HG03342 (cell line): Measurements from ENCODE around the gene EHD2.

ENCODE experiments used
- ATAC-seq: cut with Tn5 transposase; IDR thresholded peaks from one replicate; pipeline ENCODE4 v1.9.1; 2021; ENCODE audit warnings: mild to moderate bottlenecking, moderate library complexity; ENCODE audit not compliant: unreplicated experiment

Gene EHD2

DNA sequence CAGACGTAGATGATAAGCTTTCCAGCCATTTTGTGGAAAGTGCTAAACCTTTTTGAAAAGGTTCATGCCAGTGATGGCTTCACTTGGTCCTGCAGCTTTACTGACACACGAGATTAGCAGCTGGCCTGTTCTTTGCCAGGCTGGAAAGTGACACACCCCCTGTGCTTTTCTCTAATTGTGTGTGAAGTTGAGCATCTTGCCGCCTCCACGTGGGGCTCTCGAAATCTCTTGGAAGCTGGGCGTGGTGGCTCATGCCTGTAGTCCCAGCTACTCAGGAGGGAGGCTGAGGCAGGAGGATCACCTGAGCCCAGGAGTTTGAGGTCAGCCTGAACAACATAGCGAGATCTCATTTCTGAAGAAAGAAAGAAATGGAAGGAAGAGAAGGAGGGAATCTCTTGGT, 25.3 kb upstream of the EHD2 start:
- no peak for ATAC-seq

DNA sequence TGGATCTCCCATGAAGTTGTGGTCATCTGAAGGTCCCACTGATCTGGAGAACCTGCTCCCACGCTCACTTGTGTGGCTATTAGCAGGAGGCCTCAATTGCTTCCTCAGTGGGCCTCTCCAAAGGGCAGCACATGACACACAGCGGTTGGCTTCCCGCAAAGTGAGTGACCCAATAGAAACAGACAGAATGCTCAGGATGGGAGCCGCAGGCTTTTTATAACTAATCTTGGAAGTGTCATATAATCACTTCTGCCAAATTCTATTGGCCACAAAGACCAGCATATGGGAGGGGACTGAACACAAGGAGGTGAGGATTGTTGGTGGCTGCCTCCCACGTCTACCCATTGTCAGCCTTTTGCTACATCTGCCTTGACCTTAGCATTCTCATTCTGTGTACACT, 22.1 kb upstream of the EHD2 start:
- ATAC-seq: no peak

DNA sequence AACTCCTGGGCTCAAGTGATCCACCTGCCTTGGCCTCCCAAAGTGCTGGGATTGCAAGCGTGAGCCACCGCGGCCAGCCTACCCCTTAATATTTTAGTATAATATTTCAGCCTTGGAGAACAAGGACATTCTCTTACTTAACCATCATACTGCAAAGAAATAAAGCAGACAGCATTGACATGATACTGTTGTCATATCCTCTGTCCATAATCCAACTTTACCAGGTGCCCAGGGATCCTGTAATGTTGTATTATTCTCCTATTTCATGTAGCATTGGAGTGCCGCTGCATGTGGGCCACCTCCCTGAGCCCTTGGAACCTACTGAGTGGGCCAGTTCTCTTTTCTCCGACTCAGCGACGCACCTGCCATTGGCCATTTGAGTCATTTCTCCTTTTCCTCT, 21.4 kb upstream of the EHD2 start:
- ATAC-seq: no peak

DNA sequence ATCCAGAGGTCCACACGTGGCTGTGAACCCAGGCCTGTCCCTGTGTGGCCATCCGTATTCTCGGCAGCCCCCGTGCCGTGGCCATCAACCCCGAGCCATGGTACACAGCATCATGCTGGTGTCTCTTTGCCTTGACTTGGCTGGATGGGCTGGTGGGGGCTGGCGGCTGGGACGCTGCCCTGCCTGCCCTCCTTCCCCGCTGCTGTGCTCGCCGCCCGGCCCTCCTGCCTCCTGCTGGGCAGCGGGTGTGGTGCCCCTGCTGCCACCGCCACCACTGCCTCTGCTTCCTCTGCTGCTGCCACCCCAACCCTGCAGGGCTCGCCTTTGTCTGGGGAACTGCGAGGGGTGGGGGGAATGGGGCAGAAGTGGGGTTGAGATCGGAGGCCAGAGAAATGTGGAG, 19.7 kb upstream of the EHD2 start:
- no peak for ATAC-seq

DNA sequence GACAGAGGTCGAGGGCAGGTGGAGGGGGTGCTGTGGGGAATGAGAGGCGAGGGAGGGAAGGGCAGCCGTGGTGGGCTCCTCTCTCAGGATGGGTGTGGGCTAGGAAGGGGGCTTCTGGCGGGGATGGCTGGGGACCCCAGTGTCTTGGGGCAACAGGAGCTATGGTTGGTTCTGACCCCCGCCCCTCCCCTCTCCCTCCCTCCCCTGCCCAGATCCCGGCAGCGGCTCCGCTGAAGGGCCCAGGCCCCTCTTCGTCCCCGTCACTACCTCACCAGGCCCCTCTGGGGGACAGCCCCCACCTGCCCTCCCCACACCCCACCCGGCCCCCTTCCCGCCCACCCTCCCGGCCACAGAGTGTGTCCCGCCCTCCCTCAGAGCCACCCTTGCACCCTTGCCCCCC, 19.3 kb upstream of the EHD2 start:
- ATAC-seq: no peak

DNA sequence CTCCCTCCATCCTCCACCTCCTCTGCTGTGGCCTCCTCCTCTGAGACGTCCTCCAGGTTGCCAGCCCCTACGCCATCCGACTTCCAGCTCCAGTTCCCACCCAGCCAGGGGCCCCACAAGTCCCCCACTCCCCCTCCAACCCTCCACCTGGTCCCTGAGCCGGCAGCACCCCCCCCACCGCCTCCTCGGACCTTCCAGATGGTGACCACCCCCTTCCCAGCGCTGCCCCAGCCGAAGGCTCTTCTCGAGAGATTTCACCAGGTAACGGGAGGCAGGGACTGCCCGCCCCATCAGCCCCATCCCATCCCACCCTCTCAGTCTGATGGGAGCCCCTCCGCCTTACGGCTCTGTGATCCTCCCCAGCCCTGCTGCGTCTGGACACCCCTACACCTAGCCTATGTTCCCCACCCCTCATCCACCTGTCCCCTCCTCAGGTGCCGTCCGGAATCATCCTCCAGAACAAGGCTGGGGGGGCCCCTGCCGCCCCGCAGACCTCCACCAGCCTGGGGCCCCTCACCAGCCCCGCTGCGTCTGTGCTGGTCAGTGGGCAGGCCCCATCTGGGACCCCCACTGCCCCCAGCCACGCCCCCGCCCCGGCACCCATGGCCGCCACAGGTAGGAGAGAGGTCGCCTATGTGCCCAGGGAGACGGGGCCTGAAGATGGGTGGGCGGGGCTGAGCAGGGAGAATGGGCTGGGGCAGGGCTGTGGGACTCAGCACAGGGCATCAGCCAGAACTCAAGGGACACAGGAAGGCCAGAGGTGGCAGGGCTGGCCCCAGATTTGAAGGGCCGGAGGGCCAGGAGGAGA, 18.6 kb upstream of the EHD2 start:
- no peak for ATAC-seq

DNA sequence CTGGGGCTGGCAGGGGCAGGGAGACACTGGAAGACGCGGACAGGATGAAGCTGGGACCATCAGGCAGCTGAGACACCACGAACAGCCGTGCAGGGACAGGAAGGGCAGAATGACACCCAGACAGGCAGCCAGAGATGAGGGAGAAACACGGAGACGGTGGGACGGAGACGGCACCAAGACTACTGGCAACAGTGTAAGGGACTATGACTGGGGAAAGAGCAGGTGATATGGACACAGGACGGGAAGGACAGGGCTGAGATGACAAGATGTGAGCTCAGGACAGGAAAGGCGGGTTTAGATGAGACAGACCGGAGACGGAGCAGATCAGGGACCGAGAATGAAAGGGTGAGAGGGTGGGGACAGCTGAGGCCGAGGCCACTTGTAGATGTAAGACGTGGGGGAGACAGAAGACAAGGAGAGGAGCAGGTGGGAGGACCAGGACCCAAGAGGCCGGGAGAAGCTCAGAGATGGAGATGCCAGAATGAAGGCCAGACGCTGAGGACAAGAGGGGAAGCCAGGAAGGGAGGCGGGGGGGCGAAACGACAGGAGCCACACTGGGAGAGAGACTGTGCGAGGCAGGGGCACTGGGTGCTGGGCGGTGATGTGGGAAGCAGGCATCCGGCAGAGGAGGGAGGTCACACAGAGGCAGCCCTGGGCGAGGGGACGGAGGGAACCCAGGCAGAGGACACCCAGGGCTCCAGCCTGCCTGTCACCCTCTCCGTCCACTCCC, 17.5 kb upstream of the EHD2 start:
- ATAC-seq: no peak

DNA sequence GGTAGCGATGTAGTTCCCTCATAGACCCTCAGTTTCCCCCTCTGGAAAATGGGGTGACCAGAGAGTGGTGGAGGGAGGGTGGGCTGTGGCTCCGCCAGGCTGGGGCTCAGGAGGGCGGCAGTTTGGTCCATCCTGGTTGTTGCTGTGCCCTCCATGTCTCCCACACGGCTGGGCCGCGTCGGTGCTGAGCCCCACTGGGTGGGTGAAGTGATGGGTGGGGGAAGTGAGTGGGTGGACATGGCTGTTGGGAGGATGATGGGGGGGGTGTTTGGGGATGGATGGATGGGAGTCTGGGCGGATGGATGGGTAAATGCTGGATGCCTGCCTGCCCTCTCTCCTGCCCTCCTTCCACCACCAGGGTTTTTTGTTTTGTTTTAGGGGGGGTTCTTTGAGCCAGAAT, 16.6 kb upstream of the EHD2 start:
- ATAC-seq: no peak

DNA sequence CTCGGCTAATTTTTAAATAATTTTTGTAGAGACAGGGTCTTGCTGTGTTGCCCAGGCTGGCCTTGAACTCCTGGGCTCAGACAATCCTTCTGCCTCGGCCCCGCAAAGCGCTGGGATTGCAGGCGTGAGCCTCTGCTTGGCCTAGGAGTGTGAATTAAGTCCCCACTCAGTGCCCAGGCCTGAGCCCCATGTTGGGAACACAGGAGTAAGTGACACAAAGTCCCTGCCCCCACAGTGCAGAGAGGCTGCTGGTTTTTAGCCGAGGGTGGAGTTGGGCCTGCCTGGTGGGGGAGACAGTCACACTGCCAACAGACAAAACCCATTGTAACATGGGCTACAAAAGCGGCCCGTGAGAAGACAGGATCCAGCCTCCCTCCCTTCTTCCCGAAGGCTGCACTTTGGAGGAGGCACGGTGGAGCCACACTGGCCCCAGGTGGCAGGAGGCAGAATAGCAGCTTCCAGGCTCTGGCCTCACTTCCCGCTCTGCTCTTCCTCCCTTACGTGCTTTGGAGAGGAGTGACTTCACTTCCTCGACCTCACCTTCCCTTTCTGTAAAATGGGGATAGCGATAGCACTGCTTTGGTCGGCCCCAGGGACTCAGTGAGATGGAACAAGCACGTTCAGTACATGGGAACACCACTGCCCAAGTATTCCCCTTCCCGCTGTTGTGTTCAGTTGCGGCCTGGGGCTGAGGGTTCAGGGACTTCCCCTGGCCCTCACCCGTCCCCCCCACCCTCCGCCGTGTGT, 15.2 kb upstream of the EHD2 start:
- ATAC-seq: no peak

DNA sequence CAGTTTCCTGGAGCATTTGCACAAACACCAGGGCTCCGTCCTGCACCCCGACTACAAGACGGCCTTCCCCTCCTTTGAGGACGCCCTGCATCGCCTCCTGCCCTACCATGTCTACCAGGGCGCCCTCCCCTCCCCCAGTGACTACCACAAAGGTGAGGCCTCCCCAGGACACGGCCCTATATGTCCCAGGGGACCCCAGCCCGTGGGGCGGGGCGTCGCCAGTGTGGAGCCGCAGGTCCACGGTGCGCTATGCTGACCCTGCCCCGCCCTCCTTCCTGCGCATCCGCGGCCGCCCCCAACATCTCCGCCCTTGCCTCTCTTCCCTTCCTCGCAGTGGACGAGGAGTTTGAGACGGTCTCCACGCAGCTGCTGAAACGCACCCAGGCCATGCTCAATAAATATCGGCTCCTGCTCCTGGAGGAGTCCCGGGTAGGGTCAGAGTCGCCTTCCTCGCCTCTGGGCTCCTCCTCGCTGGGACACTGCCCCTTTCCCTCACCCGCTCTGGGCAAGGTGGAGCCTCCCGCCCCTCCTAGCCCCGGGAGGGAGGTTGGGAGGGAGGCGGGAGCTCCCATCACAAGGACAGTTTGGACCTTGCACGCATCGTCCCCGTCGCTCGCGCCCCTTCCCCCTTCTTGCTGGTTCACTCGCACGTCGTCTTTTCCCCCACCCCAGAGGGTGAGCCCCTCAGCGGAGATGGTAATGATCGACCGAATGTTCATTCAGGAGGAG, 14.4 kb upstream of the EHD2 start:
- ATAC-seq: no peak

DNA sequence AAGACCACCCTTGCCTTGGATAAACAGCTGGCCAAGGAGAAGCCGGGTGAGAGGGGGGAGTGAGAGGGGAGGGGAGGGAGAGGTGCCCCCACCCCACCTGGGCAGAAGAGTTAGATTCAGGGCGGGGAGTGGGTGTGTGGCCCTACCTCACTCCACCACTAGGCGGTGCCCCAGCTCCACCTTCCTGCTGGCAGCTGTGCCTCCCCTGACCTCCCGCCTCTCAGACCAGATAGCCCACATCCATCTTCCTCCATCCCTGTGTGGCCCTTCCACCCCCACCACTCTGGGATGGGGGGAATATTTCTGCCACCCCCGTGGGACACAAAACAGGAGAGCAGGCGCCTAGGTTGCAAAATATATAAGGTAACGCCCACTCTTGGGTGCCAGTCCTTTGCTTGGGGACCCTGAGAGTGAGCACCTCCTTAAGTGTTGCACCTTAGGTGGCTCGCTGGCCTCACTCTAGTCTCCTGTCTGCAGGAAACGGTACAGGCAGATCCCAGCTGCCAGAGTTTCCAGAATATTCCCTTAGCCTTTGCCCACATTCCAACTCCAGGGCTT, 13.8 kb upstream of the EHD2 start:
- ATAC-seq: no peak

DNA sequence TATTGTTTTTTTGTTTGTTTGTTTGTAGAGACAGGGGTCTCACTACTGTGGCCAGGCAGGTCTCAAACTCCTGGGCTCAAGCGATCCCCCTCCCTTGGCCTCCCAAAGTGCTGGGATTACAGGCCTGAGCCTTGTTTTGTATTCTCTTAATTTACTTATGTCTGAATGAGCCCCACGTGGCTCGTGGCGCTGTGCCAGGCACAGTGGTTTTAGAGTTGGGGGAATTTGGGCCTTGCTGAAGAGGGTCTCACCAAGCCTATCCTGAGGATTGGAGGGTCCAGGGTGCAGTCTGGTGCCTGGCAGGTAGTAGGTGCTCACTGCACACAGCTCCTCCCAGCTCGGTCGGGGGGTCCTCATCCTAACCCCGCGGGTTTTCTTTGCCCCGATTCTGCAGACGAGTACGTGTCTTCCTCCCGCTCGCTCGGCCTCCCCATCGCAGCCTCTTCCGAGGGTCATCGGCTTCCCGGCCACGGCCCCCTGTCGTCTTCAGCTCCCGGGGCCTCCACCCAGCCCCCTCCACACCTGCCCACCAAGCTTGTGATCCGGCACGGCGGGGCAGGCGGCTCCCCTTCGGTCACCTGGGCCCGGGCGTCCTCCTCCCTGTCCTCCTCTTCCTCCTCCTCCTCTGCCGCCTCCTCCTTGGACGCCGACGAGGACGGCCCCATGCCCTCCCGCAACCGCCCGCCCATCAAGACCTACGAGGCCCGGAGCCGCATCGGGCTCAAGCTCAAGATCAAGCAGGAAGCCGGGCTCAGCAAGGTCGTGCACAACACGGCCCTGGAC, 12.1 kb upstream of the EHD2 start:
- no peak for ATAC-seq

DNA sequence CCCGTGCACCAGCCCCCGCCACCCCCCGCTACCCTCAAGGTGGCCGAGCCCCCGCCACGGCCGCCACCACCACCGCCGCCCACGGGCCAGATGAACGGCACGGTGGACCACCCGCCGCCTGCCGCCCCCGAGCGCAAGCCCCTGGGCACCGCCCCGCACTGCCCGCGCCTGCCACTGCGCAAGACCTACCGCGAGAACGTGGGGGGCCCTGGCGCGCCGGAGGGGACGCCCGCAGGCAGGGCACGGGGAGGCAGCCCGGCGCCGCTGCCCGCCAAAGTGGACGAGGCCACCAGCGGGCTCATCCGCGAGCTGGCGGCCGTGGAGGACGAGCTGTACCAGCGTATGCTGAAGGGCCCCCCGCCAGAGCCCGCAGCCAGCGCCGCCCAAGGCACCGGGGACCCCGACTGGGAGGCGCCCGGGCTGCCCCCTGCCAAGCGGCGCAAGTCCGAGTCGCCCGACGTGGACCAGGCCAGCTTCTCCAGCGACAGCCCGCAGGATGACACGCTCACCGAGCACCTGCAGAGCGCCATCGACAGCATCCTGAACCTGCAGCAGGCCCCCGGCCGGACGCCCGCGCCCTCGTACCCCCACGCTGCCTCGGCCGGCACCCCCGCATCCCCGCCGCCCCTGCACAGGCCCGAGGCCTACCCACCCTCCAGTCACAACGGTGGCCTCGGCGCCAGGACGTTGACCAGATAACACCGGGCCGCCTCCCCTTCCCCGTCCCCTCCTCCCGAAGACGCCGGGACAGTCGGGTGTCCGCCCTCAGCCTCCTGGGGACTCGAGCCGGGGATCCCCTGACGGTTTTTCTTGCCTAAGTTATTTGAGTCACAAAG, 11.3 kb upstream of the EHD2 start:
- ATAC-seq: no peak

DNA sequence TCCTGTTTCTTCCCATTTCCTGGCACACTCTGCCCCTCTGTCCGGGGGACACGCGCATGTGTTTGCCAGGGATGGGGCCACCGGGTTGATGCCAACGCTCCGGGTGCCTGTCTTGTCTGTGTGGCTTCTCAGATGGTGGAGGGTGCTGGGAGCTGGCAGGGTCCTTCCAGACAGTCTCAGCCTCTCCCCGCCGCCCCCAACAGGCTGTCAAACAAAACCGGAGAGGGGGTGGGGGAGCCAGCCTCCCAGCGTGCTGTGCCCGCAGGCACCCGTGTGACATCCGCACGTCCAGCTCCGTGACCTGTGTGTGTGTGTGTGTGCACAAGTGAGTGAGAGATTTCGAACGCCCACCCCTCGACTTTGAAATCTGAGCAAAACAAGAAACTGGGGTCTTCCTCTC, 10.6 kb upstream of the EHD2 start:
- ATAC-seq: no peak

DNA sequence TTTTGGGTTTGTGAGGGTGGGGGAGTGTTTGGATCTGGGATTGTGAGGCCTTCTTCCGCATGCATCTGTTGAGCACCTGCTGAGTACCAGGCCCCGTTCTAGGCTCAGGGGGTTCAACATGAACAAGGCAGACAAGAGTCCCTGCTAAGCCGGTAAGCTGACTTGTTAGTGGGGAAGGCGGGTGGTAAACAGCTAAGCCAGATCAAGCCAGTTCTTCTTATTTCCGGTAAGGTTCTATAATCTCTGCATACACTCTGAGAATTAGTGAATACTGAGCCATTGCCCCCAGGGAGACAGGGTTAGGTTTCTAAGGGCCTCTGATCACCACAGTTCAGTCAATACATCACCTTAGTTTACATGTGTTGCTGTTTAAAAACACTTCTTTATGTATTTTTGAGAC, 9.9 kb upstream of the EHD2 start:
- ATAC-seq: no peak

DNA sequence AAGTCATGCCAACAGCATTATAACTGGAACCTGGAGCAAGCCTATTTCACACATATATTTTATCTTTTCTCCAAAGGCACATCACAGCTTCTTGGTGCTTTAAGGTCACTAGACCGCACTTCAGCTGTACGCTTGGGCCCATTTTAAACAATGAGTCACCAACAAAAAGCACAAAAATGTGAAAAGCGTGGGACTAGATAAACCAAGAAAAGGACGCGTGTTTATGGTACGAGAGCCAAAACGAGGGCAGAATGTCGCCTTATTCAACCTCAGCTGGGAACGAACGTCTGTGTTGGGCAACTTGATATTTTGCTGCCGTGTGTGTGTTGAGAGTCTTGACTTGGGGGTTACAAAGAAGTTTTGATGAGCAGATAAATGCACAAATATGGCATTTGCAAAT, 9.2 kb upstream of the EHD2 start:
- ATAC-seq: no peak

DNA sequence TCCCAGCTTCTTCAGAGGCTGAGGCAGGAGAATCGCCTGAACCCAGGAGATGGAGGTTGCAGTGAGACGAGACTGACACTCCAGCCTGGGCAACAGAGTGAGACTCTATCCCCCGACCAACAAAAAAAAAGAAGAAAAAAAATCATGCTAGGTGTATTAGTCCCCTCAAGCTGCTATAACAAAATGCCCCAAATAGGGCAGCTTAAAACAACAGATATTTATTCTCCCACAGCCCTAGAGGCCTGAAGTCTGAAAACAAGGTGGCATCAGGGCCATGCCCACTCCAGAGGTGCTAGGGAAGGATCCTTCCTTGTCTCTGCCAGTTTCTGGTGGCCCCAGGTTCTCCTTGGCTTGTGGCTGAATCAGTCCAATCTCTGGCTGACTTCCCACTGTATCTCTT, 8.6 kb upstream of the EHD2 start:
- ATAC-seq: no peak

DNA sequence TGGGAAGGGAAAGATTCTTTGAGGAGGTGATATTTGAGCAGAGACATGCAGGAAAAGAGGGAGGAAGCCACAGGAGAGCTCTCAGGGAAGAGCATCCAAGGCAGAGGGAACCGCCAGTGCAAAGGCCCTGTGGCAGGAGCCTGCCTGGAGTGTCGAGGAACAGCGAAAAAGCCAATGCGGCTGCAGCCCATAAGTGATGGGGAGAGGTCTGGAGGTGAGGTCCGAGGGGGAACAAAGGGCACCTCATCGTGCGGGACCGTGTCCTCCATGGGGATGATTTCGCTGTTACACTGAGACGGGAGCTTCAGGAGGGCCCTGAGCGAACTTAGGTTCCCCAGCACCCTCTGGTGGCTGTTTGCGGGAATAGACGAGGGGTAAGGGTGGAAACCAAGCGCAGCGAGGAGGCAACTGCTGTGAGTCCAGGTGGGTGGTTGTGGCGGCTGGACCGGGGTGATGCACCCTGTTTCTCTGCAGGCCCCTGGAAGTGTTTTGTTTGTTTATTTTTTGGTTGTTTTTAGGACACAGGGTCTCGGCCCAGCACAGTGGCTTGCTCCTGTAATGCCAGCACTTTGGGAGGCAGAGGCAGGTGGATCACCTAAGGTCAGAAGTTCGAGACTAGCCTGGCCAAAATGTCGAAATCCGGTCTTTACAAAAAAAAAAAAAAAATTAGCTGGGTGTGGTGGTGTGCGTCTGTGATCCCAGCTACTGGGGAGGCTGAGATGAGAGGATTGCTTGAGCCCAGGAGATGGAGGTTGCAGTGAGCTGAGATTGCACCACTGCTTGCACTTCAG, 5.9 kb upstream of the EHD2 start:
- ATAC-seq: peak; percentile 48
